Iris pigment epithelial cell (primary cell): ENCODE measurements around the gene RUNX2.

Source experiments
- DNase-seq: peaks from one replicate; pipeline ENCODE4 v3.0.0-alpha.2; 2011; ENCODE audit warnings: low read depth

The RUNX2 gene

GRCh38 chr6:45679163-45679562 is 351.0 kb downstream of the RUNX2 start:
- no peak for DNase-seq

GRCh38 chr6:45679631-45680030 is 351.5 kb downstream of the RUNX2 start:
- DNase-seq: no peak

GRCh38 chr6:45681860-45682511 is 353.9 kb downstream of the RUNX2 start:
- DNase-seq: peak; percentile 42

- DNase-seq: no peak
Observed at GRCh38 chr6:45684476-45684875, 356.3 kb downstream of the RUNX2 start.

GRCh38 chr6:45685076-45685475 is 356.9 kb downstream of the RUNX2 start:
- DNase-seq: no peak

GRCh38 chr6:45686841-45687569 is 358.9 kb downstream of the RUNX2 start:
- DNase-seq: no peak

GRCh38 chr6:45687570-45687969 is 359.4 kb downstream of the RUNX2 start:
- no peak for DNase-seq

- no peak for DNase-seq
Observed at GRCh38 chr6:45688180-45688579, 360.1 kb downstream of the RUNX2 start.

- no peak for DNase-seq
Observed at GRCh38 chr6:45689926-45690615, 361.9 kb downstream of the RUNX2 start.

GRCh38 chr6:45690846-45691245 is 362.7 kb downstream of the RUNX2 start:
- DNase-seq: no peak

GRCh38 chr6:45691426-45691825 is 363.3 kb downstream of the RUNX2 start:
- DNase-seq: no peak

GRCh38 chr6:45692021-45692420 is 363.9 kb downstream of the RUNX2 start:
- DNase-seq: no peak

GRCh38 chr6:45696738-45697137 is 368.6 kb downstream of the RUNX2 start:
- no peak for DNase-seq

- peak; percentile 100 for DNase-seq
Observed at GRCh38 chr6:45697605-45698004, 369.5 kb downstream of the RUNX2 start.

GRCh38 chr6:45698046-45698445 is 369.9 kb downstream of the RUNX2 start:
- no peak for DNase-seq

GRCh38 chr6:45699663-45700062 is 371.5 kb downstream of the RUNX2 start:
- no peak for DNase-seq

GRCh38 chr6:45702849-45703739 is 375.0 kb downstream of the RUNX2 start:
- DNase-seq: peak; percentile 47

GRCh38 chr6:45704056-45704800 is 376.1 kb downstream of the RUNX2 start:
- DNase-seq: peak; percentile 25

- DNase-seq: no peak
Observed at GRCh38 chr6:45705137-45705855, 377.2 kb downstream of the RUNX2 start.

GRCh38 chr6:45706319-45706718 is 378.2 kb downstream of the RUNX2 start:
- no peak for DNase-seq

GRCh38 chr6:45707176-45707575 is 379.0 kb downstream of the RUNX2 start:
- no peak for DNase-seq
